ENCODE results near the gene RFPL3. TPM values are rescaled to one million over a fixed set of nuclear protein-coding genes. Genes with fewer than 3 reads are reported as not detected.
"Not testable (repeated sequence)": the region's sequence is repeated elsewhere in the genome, so short reads cannot be mapped to it uniquely, and the experiment has no call there.

Gene RFPL3
- total and polyA plus RNA-seq, 10 of the 15 experiments (the other 5 are each of a cell fraction or from before 2014, with no cell fraction given), result not detected

DNA sequence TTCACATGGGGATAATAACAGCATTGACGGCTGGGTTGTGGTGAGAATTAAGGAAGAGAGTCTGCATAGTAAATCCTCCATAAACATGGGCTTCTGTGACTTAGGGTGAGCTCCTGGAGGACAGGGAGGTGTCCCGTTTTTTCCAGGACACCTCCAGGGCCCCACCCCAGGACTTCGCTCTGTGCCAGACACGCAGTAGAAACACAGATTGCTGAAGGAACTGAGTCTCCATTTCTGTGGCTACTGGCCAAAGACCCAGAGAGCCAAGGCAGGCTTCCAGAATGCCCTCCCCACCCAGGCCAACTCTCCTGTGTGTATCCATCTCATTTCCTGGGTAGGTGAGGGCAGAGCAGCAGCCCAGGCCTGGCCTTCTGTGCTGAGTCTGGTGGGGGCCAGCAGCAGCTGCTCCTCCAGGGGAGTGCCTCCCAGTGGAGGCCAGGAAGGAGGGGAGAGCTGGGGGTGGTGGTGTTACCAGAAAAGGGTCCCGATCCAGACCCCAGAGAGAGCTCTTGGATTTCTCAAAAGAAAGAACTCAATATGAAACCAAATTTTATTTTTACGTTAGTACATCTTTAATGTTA is 9.5 kb upstream of the RFPL3 start:
- no peaks in the 10 kb centered on the region for H4K20me1 ChIP-seq (ENCODE audit: control insufficient read depth, insufficient read depth)
- CTCF ChIA-PET, result no interaction called here

DNA sequence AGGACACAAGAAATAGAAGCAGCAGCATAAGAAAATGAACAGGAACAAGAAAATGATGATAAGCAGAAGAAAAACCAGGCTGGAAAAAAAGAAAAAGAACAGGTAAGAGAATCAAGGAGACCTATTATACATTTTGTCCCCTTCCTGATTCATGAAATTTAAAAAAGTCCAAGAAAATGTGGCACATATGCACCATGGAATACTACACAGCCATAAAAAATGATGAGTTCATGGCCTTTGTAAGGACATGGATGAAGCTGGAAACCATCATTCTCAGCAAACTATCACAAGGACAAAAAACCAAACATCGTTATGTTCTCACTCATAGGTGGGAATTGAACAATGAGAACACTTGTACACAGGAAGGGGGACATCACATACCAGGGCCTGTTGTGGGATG is 5.8 kb upstream of the RFPL3 start:
- H4K20me1 ChIP-seq (ENCODE audit: control insufficient read depth, insufficient read depth); POLR2A ChIA-PET; in situ Hi-C loops (cut with MboI); CTCF ChIA-PET; H2AFZ ChIP-seq (ENCODE audit: control insufficient read depth, low read depth, low read length); DNase-seq (ENCODE audit: low read depth, low spot score); FAIRE-seq; H3K4me1 ChIP-seq (ENCODE audit: control insufficient read depth, insufficient read depth, low read length); H3K79me2 ChIP-seq (ENCODE audit: control insufficient read depth, insufficient read depth, low read length); BruUV-seq (replicated peaks); H3K4me3 ChIP-seq; intact Hi-C loops (cut with micrococcal nuclease; ENCODE audit: unreplicated experiment); ATAC-seq; H3K4me2 ChIP-seq (ENCODE audit: control insufficient read depth, insufficient read depth); RAD21 ChIA-PET (ENCODE audit: unreplicated experiment); SMC1A ChIA-PET (ENCODE audit: uncharacterized antibody, unreplicated experiment); H3K36me3 ChIP-seq (ENCODE audit: control insufficient read depth in 2 of 2, insufficient read depth in 2 of 2, low read length in 1 of 2); H3K27ac ChIP-seq (ENCODE audit: control insufficient read depth, insufficient read depth); H3K9ac ChIP-seq (ENCODE audit: control insufficient read depth, insufficient read depth, low read length); H3K27me3 ChIP-seq (replicated peaks in 1 of 2; ENCODE audit: control insufficient read depth in 2 of 2, insufficient read depth in 2 of 2, low read length in 1 of 2); H3K9me3 ChIP-seq (replicated peaks; ENCODE audit: control insufficient read depth, insufficient read depth, low read length): not testable (repeated sequence)
- WGBS (ENCODE audit: insufficient coverage, insufficient replicate concordance, low lambda C conversion rate, missing lambda C conversion rate), result 33% methylated on average over 1 of the region's 1 CpG

More for the DNA sequence above, 9.5 kb upstream of the RFPL3 start:
- 44% methylated on average over 6 of the region's 6 CpGs for WGBS (ENCODE audit: insufficient coverage, insufficient replicate concordance, low lambda C conversion rate, missing lambda C conversion rate)
- H3K27ac ChIP-seq (ENCODE audit: control insufficient read depth, insufficient read depth), result no peak overlapping the region
- no peak for ATAC-seq
- TF ChIP-seq HDGF (IDR thresholded peaks at IDR 0.05), result no peak
- TF ChIP-seq, protein P1, sequence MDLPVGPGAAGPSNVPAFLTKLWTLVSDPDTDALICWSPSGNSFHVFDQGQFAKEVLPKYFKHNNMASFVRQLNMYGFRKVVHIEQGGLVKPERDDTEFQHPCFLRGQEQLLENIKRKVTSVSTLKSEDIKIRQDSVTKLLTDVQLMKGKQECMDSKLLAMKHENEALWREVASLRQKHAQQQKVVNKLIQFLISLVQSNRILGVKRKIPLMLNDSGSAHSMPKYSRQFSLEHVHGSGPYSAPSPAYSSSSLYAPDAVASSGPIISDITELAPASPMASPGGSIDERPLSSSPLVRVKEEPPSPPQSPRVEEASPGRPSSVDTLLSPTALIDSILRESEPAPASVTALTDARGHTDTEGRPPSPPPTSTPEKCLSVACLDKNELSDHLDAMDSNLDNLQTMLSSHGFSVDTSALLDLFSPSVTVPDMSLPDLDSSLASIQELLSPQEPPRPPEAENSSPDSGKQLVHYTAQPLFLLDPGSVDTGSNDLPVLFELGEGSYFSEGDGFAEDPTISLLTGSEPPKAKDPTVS (IDR thresholded peaks at IDR 0.05; ENCODE audit: low read depth, low read length), result no peak
- TF ChIP-seq KDM1A (IDR thresholded peaks at IDR 0.05; ENCODE audit: borderline replicate concordance), result no peak
- TF ChIP-seq CREB1 (IDR thresholded peaks at IDR 0.05; ENCODE audit: low read depth), result no peak
- no peak for TF ChIP-seq EED (IDR thresholded peaks at IDR 0.05; ENCODE audit: low read depth)
- no peak for TF ChIP-seq YBX1 (IDR thresholded peaks at IDR 0.05)
- TF ChIP-seq ETV6 (conservative IDR thresholded peaks at IDR 0.05 in 1 of 2, IDR thresholded peaks at IDR 0.05 in 1 of 2; ENCODE audit: borderline replicate concordance in 1 of 2, low read depth in 1 of 2), result no peak
- TF ChIP-seq, protein P2, sequence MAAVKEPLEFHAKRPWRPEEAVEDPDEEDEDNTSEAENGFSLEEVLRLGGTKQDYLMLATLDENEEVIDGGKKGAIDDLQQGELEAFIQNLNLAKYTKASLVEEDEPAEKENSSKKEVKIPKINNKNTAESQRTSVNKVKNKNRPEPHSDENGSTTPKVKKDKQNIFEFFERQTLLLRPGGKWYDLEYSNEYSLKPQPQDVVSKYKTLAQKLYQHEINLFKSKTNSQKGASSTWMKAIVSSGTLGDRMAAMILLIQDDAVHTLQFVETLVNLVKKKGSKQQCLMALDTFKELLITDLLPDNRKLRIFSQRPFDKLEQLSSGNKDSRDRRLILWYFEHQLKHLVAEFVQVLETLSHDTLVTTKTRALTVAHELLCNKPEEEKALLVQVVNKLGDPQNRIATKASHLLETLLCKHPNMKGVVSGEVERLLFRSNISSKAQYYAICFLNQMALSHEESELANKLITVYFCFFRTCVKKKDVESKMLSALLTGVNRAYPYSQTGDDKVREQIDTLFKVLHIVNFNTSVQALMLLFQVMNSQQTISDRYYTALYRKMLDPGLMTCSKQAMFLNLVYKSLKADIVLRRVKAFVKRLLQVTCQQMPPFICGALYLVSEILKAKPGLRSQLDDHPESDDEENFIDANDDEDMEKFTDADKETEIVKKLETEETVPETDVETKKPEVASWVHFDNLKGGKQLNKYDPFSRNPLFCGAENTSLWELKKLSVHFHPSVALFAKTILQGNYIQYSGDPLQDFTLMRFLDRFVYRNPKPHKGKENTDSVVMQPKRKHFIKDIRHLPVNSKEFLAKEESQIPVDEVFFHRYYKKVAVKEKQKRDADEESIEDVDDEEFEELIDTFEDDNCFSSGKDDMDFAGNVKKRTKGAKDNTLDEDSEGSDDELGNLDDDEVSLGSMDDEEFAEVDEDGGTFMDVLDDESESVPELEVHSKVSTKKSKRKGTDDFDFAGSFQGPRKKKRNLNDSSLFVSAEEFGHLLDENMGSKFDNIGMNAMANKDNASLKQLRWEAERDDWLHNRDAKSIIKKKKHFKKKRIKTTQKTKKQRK (IDR thresholded peaks at IDR 0.05; ENCODE audit: low read depth, low read length), result no peak
- no peak for TF ChIP-seq ESRRA (IDR thresholded peaks at IDR 0.05; ENCODE audit: low read length)
- intact Hi-C loops (cut with micrococcal nuclease; ENCODE audit: unreplicated experiment) (no loop called here), in situ Hi-C loops (cut with MboI) (no loop called here)
- ChIA-PET SMC1A (ENCODE audit: uncharacterized antibody, unreplicated experiment) (interaction anchor here (0.6 kb wide), 1 partner anchor 1124 kb away, joined by 3 read pairs; no protein-coding TSS in a partner anchor), POLR2A (no interaction called here), RAD21 (ENCODE audit: unreplicated experiment) (no interaction called here)
- H3K79me2 ChIP-seq (ENCODE audit: control insufficient read depth, insufficient read depth, low read length), result no peaks in the 10 kb centered on the region
- no peak overlapping the region for H2AFZ ChIP-seq (ENCODE audit: control insufficient read depth, low read depth, low read length)
- no TSS peak for BruUV-seq (replicated peaks)
- no peak for DNase-seq (ENCODE audit: low read depth, low spot score)
- H3K4me2 ChIP-seq (ENCODE audit: control insufficient read depth, insufficient read depth), result no peak overlapping the region
- H3K4me1 ChIP-seq (ENCODE audit: control insufficient read depth, insufficient read depth, low read length), result no peaks in the 10 kb centered on the region
- H3K27me3 ChIP-seq (replicated peaks in 1 of 2; ENCODE audit: control insufficient read depth in 2 of 2, insufficient read depth in 2 of 2, low read length in 1 of 2), result no peaks in the 10 kb centered on the region; a peak in 1 of 4 replicates
- H3K4me3 ChIP-seq, result no peak overlapping the region
- H3K36me3 ChIP-seq (ENCODE audit: control insufficient read depth in 2 of 2, insufficient read depth in 2 of 2, low read length in 1 of 2), result no peaks in the 10 kb centered on the region
- no peak overlapping the region for H3K9ac ChIP-seq (ENCODE audit: control insufficient read depth, insufficient read depth, low read length)
- H3K9me3 ChIP-seq (replicated peaks; ENCODE audit: control insufficient read depth, insufficient read depth, low read length), result no peaks in the 10 kb centered on the region
- FAIRE-seq, result no peak

All from GM12878 (cell line).